NCI-H1048 (cell line): ENCODE data around the gene ST6GAL1.
"Not testable (repeated sequence)": the region's sequence is repeated elsewhere in the genome, so short reads cannot be mapped to it uniquely, and the experiment has no call there.

Experiments
- DNase-seq: peaks from one replicate; lab custom pipeline; 2025; lab: John Stamatoyannopoulos, UW

Gene ST6GAL1

GRCh38 chr3:186940967-186941366 lies 10.6 kb downstream of the ST6GAL1 start:
- no peak for DNase-seq

- DNase-seq: no peak
Observed at GRCh38 chr3:186942168-186942567, 11.8 kb downstream of the ST6GAL1 start.

GRCh38 chr3:186945255-186945823 lies 15.0 kb downstream of the ST6GAL1 start:
- DNase-seq: no peak

- no peak for DNase-seq
Observed at GRCh38 chr3:186946756-186947375, 16.5 kb downstream of the ST6GAL1 start.

- DNase-seq: no peak
Observed at GRCh38 chr3:186949281-186949982, 19.1 kb downstream of the ST6GAL1 start.

GRCh38 chr3:186950402-186951093 lies 20.2 kb downstream of the ST6GAL1 start:
- DNase-seq: no peak

- DNase-seq: no peak
Observed at GRCh38 chr3:186951640-186952552, 21.6 kb downstream of the ST6GAL1 start.

- no peak for DNase-seq
Observed at GRCh38 chr3:186953011-186953487, 22.7 kb downstream of the ST6GAL1 start.

GRCh38 chr3:186953992-186954699 lies 23.8 kb downstream of the ST6GAL1 start:
- DNase-seq: not testable (repeated sequence)

- DNase-seq: no peak
Observed at GRCh38 chr3:186955898-186956696, 25.8 kb downstream of the ST6GAL1 start.

- no peak for DNase-seq
Observed at GRCh38 chr3:186959029-186959624, 28.8 kb downstream of the ST6GAL1 start.

GRCh38 chr3:186960347-186960746 lies 30.0 kb downstream of the ST6GAL1 start:
- no peak for DNase-seq

- no peak for DNase-seq
Observed at GRCh38 chr3:186962445-186962844, 32.1 kb downstream of the ST6GAL1 start.

GRCh38 chr3:186963636-186964035 lies 33.3 kb downstream of the ST6GAL1 start:
- no peak for DNase-seq

- no peak for DNase-seq
Observed at GRCh38 chr3:186964071-186964470, 33.7 kb downstream of the ST6GAL1 start.

- no peak for DNase-seq
Observed at GRCh38 chr3:186964616-186965015, 34.3 kb downstream of the ST6GAL1 start.

GRCh38 chr3:186965141-186965879 lies 35.0 kb downstream of the ST6GAL1 start:
- no peak for DNase-seq

GRCh38 chr3:186966406-186966805 lies 36.1 kb downstream of the ST6GAL1 start:
- DNase-seq: no peak

- DNase-seq: not testable (repeated sequence)
Observed at GRCh38 chr3:186967236-186967635, 36.9 kb downstream of the ST6GAL1 start.
